HG03045 (cell line): Measurements from ENCODE around the gene B3GALT6.

Experiments used
- ATAC-seq: cut with Tn5 transposase; IDR thresholded peaks from one replicate; pipeline ENCODE4 v1.9.1; 2021; ENCODE audit warnings: mild to moderate bottlenecking, moderate library complexity; ENCODE audit not compliant: unreplicated experiment

Gene B3GALT6

DNA sequence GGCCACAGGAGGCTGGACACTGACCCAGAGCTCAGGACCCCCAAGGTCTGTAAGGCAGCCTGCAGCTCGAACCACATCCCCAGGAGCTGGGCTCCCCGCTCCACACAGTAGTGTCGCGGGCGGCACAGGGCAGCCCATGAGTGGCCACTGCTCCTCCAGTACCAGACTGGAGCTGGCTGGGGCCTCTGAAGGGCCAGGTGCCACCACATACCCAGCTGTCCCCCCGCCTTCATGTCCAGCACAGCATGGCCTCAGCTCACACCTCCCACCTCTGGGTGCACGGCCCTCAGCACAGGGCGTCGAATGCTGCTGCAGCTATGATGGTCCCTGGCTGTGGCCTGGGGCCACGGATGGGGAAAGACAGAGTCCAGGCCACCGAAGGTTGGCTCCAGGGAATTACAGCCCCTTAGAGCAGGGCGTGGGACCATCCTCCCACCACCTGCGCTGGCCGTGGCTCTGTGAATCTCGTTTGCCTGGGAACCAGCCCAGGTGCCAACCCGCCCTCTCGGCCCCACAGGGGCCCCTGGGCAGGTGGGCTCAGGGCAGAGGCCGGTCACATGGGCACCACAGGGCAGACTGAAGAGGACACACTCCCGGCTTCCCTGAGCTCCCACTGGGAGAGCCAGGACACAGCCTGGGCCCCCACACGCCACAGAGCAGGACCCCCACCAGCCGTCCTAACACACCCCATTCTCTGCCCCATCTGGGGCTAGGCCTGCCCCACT lies 16.0 kb upstream of the B3GALT6 start:
- no peak for ATAC-seq

DNA sequence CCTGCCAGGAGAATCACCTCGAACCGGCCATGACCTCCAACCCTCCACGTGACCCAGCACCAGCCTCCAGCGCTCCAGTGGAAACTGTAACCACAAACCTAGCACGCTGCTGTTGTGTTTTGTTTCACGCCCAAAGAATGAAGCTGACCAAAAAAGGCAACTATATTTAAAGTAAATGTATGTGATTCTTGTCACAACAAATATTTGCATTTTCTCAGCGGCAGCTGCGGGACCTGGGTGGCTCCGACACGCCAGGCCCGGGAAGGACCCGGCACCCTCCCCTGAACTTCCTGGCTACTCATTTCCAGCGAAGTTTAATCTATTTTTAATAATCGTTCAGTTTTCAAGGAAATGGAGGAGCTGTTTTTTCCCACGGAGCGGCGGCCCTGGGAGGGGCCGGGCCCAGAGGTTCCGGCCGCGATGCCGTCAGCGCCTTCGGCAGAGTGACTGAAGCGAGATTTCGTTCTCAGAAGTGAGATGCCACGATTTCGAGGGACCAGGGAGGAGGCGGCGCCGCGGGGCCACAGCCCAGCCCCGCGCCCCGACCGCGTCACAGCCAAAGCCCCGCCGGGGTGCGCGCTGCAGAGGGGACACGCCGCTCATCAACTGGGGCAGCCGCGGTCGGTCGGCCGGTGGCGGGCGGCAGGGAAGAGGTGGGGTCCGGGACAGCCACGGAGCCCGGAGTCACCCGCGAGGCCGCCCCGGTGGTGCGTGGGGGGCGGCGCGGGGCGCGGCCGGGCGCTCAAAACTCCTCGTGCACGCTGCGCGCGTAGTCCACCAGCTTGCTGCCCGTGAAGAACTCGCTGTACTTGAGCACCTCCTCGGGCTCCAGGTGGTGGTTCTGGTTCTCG lies 15.0 kb upstream of the B3GALT6 start:
- no peak for ATAC-seq

DNA sequence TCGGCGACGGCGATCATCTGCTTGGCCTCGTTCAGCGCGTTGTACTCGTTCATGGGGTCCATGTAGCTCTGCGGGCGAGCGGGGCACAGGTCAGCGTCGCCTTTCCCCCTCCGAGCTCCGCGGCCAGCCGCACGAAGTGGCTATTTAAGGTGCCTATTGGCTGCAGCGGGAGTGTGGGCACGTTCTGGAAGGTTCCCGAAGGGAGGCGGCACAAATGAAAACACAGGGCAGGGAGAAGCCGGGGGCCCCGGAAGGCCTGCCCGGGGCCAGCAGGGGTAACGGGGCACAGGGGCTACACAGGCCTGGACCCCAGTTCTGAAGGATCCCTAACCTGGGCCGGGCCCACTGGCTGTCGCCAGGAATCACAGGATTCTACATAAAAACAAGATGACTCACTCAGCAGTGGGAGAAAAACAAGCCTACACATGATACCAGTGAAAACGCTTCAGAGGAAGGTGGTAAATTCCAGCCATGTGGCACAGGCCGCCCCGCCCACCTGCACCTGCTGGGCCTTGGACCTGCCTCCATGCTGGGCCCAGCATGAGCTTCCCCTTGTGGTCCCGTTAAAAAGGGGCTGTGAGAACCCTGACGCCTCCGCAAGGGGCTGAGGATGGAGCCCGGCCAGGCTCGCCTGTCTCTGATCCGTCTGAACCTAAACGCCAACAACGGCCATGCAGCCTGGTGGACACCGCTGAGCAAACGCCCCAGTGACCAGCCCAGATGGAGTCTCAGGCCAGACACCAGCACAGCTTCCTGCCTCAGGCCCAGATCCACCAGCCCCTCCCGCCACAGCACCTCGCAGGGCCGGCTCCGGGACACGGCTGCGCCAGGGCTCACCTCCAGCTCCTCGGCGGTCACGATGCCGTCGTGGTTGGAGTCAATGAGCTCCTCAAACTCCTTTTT lies 14.2 kb upstream of the B3GALT6 start:
- ATAC-seq = no peak

DNA sequence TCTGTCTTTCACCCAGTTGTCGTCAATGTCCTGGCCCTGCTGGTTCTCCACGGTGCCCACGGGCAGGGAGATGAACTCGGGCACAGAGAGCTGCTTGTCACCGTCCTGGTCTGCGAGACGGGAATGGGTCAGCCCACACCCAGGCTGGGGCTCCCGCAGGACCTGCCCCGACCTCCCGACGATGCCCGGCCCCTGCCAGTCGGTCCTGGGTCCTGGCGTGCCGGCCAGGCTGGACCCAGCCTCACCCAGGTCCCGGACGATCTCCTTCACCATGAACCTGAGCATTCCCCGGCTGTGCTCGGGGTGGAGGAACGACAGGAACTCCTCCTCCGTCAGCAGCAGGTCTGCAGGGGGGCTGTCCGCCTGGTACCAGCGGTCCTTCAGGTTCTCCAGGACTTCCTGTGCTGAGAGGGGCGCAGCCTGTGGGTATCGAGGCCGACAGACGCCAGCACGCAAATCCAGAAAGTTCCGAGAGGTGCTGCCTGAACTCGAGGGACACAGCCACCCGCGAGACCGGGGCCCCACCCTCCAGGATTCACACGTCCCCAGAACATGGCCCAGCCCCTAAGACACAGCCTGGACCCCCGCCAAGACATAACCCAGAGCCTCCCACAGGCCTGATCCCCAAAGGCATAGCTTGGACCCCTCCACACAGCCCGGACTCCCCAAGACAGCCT lies 13.4 kb upstream of the B3GALT6 start:
- no peak for ATAC-seq

DNA sequence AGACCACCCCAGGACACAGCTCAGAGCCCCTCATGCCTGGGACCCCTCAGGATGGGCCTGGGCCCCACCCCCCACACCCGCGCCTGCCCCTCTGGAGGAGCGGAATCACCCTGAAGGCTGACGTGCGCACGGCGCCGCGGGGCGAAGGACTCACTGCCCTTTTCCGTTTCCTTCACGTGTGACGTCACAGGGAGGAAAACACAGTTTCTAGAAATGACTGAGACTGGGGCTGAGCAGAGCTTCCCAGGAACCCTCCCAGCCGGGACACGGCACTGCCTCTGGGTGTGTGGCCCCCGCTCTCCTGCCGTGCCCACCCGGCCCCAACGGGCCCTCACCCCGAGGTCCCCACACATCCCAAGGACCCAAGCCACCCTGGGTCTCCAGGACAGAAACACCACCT lies 12.7 kb upstream of the B3GALT6 start:
- ATAC-seq = no peak

DNA sequence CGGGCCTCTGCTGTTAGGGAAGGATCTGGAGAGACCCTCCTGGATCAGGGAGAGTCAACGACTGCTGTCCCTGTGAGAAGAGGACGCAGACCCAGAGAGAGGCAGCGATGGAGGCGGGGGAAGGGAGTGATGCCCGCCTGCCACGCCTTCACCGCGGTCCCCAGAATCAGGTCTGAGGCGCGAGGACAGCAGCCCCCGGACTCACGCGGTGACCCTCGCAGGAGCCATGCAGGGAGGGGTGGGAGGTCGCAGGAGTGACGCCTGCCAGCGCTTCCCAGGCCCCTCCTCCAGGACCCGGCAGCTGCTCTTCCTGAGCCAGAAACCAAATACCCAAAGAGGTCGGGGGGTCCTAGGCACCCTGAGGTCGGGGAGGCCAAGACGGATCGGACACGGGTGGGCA lies 11.8 kb upstream of the B3GALT6 start:
- no peak for ATAC-seq

DNA sequence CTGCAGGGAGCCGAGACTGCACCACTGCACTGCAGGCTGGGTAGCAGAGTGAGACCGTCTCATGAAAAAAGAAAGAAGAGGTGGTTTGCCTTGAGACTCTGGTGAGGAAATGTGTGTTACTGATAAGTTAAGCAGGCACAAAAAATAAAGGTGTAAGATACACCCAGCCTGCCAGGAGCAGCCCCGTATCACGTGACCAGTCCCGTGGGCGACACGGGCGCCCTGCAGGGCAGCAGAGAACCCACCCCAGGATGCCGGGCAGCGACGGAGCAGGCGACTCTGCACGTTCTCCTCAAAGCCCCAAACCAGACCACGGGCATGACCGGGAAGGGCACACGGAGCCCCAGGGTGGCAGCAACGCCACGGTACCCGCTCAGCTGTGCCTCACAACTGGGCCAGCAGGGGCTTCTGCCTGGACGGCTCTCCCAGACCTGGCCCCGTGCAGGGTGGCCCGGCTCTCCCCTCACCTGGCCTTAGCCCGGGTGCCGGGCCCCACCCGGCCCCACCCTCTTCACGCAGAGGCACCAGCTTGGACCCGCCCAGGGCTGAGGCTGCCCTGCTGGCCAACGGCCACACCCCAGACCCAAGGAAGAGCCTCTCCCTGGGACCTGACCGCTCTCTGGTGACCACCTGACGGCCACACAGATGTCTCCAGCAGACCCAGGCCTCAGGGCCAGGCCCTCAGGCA lies 10.0 kb upstream of the B3GALT6 start:
- no peak for ATAC-seq

DNA sequence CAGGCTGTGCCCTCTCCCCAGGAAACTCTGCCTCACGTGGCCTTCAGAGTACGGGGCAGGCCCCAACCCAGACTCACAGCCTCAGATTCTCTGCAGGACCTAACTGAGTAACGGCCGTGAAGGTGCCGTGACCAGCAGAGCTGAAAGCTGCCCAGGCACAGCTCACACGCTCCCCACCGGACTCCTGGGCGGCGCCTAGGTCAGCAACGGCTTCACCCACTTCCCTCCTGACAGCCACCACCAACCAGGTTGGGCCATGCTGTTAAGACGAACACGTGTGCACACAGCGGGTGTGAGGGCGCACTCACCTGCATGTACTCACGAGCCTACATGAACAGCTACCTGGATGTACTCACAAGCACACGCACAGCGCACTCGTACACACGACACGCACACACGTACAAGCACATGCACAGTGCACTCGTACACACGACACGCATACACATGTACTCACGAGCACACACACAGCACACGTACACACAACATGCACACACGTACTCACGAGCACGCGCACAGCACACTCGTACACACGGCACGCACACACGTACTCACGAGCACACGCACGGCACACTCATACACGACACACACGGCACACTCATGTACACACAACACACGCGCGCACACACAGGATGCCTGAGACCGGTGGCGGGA lies 9.3 kb upstream of the B3GALT6 start:
- no peak for ATAC-seq

DNA sequence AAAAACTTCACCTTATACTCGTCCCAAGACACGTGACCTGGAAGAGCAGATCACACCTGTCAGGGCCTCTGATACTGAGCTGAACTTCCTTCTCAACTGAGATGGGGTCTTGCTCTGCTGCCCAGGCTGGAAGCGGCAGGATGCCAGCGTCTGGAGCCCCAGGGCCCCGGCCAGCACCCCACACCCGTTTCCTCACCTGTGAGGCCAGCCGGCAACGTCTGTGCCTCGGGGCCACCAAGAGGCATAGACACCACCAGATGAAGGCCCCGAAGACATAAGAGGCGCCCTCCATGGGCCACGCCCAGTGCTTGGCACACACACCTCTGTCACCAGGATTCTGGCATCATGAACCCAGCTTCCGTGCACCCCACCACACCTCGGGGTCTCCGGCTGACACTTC lies 8.7 kb upstream of the B3GALT6 start:
- ATAC-seq = no peak

DNA sequence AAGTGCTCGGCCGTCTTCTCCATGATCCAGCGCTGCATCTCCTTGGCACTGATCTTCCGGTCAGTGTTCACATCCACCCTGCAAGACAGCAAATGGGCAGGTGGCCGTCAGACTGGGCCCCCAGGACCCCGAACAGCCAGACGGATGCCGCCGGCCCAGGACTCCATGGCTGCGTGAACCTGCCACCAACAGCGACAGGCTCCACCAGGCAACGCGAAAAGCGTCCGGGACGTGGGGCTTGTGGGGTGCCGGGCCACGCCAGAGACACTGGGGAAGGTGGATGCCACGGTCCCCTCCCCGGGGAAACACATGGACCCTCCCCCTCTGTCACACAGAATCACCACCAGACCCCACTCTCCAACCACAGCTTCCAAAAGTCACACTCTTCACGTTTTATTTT lies 8.1 kb upstream of the B3GALT6 start:
- no peak for ATAC-seq

DNA sequence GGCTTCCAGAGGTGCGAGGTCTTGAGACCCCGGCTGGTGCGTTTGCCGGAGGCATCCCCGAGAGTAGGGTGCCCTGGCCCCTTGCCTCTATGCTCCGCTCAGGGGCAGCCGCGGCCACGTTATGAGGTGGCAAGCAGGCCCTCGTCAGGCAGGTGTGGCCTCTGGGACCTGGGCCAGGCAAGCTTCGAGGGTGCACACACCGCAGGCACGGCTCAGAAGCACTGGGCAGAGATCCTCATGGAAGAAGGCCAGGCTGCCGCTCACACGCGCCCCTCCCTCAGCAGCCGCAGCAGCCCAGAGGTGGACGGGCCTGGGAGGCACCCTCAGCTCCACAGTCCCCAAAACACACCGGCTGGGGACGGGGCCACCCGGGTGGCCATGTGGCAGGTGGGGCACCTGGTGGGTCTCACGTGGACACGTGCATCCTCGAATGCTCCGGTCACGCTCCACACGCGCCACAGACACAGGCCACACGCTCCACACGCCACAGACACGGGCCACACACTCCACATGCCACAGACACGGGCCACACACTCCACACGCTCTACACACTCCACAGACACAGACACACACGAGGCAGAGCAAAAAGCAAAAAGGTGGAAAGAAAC lies 6.7 kb upstream of the B3GALT6 start:
- ATAC-seq = no peak

DNA sequence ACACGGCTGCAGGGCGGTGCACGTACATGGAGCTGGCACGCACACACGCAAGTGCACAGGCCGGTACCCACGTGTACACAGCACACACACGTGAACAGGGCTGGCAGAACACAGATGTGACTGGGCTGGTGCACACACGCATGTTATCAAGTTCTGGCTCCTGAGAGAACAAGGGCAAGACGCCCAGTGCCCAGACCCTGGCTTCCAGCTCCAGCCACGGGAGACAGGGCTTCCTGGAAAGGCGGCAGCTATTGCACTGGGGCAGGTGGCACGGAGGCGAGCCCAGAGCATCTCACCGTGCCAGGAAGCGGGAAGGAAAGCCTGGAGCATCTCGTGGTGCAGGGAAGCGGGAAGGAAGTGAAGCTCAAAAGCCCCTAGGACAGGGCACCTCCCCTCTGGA lies 6.1 kb upstream of the B3GALT6 start:
- ATAC-seq = no peak

DNA sequence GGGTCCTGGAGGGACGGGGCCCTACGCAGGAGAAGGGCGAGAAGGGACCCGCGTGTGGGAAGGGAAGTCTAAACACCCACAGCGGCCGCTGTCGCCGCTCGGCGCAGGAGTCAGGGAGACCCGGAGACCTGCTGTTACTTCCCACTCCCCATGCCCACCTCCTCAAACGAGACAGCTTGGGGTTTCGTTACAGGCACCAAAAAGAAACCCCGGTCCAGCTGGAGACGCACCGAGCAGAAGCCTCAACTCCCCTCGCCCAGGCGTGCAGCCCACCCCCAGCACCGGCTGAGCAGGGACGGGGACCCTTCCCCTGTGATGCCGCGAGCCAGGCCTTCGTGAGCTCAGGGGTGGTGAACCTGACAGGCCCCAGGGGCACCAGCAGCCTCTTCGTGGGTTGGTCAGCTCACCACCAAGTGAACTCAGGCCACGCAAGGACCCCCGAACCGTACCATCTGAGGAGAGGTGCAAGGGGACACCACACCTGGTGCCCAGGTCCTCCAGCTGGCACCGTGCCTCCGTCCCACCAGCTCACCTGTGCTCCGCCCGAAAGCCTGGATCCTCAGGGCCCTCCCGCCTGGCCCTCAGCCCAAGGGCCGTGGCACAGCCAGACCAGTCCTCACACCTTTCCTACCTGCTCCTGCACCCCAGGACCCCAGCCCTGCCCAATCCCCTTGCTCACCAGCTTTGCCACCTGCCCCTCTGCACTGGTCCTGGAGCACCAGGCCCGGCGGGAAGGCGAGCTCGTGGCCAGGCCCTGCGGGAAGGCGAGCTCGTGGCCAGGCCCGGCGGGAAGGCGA lies 5.3 kb upstream of the B3GALT6 start:
- ATAC-seq = no peak

DNA sequence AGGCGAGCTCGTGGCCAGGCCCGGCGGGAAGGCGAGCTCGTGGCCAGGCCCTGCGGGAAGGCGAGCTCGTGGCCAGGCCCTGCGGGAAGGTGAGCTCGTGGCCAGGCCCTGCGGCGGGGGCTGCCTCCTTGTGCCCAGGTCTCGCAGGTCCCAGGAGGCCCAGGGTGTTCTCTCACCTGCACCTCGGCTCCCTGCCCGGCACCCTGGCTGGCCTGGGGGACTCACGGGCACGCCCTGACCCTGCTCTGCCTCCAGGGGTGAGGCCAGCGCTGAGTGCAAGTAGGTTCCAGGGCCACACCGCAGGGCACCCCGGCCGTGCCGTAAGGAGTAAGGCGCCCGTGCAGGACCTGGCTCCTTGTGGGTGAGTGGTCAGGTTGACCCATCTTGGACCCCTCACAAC lies 4.7 kb upstream of the B3GALT6 start:
- ATAC-seq = no peak

DNA sequence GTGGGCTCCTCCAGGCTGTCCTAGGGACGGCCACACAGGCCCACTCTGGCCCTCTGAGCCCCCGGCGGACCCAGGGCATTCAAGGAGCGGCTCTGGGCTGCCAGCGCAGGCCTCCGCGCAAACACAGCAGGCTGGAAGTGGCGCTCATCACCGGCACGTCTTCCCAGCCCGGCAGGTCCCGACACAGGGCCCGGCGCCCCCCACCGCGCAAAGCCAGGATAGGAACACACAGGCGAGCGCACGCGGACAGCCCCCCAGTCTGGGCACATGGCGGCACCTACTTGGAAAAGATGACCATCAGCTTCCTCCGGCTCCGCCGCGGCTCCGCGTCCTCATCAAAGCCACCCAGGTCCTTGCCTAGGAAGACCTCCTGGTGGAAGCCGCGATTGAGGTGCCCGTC lies 3.9 kb upstream of the B3GALT6 start:
- ATAC-seq = no peak

DNA sequence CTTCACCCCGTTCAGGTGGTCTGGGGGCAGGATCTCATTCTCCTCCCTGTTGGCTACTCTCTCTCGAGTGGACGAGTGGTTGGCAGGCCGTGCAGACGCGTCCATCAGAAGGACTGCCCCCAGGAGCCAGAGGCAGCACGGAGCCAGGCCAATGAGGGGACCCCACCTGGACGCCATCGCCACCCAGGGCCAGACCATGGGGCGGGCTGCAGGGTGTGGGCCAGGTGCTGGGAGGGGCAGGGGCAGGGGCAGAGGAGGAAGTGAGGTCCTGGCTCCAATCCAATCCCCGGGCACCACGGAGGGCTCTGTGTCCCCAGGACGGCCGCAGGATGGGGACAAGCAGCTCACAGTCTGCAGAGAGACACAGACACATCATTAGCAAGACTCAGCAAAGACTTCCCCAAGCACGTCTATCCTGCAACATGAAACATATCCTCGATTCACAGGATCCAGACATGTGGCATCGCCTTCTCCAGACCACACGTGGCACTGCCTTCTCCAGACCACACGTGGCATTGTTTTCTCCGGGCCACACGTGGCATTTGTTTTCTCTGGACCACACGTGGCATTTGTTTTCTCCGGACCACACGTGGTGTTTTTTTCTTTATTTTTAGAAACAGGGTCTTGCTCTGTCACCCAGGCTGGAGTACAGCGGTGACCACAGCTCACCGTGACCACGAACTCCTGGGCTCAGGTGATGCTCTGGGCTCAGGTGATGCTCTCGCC lies 3.3 kb upstream of the B3GALT6 start:
- no peak for ATAC-seq

DNA sequence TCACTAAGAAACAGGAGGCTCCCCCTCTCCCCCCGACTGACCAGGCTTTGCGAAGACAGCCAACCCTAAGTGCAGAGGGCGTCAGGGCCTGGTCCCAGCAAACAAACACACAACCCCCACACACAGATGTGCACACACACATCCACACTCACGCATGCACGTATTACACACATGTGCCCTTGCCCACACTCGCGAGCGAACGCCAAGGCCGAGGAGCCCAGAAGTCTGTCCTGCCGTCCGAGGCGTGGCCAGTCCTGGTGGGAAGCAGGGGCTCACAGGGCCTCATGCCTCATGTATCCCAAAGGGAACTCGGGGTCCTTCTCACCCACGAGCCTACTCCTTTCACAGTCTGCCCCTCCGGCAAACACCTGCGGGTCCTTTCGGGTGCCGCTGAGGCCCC lies 2.3 kb upstream of the B3GALT6 start:
- no peak for ATAC-seq
